Fibroblast of peridontal ligament (primary cell): ENCODE measurements around the gene NPEPL1.
"Not testable (repeated sequence)": the region's sequence is repeated elsewhere in the genome, so short reads cannot be mapped to it uniquely, and the experiment has no call there.

Source experiments
- DNase-seq: peaks from one replicate; pipeline ENCODE4 v3.0.0-alpha.2; 2010; ENCODE audit errors: extremely low read depth

The NPEPL1 gene

GRCh38 chr20:58692579-58693225 is at the start of gene NPEPL1:
Gene NPEPL1 (plus strand): TSS chr20:58692800. CDS start chr20:58692901, 101 bp downstream.
- peak; percentile 41 for DNase-seq

- not testable (repeated sequence) for DNase-seq
These were observed 49.7 kb upstream of the NPEPL1 start for GRCh38 chr20:58642896-58643295.

- DNase-seq: no peak
These were observed 47.1 kb upstream of the NPEPL1 start for GRCh38 chr20:58645412-58645968.

GRCh38 chr20:58646257-58646656 is 46.3 kb upstream of the NPEPL1 start:
- DNase-seq: no peak

GRCh38 chr20:58646703-58647102 is 45.9 kb upstream of the NPEPL1 start:
- DNase-seq: no peak

GRCh38 chr20:58647162-58647795 is 45.3 kb upstream of the NPEPL1 start:
- no peak for DNase-seq

- DNase-seq: peak; percentile 94
These were observed 44.7 kb upstream of the NPEPL1 start for GRCh38 chr20:58647796-58648501.

GRCh38 chr20:58648502-58648825 is 44.1 kb upstream of the NPEPL1 start:
- not testable (repeated sequence) for DNase-seq

GRCh38 chr20:58649288-58650180 is 43.1 kb upstream of the NPEPL1 start:
- DNase-seq: no peak

GRCh38 chr20:58650181-58650775 is 42.3 kb upstream of the NPEPL1 start:
- no peak for DNase-seq

GRCh38 chr20:58650776-58651558 is 41.6 kb upstream of the NPEPL1 start, which contains the start of gene STX16:
Gene STX16 (plus strand): TSS chr20:58651283. CDS start chr20:58652007, 724 bp downstream.
- DNase-seq: peak; percentile 89

- DNase-seq: no peak
These were observed 41.0 kb upstream of the NPEPL1 start for GRCh38 chr20:58651559-58651945.

- peak; percentile 72 for DNase-seq
These were observed 40.5 kb upstream of the NPEPL1 start for GRCh38 chr20:58651946-58652605.

GRCh38 chr20:58652606-58653294 is 39.9 kb upstream of the NPEPL1 start:
- no peak for DNase-seq

- DNase-seq: no peak
These were observed 38.3 kb upstream of the NPEPL1 start for GRCh38 chr20:58654337-58654736.

- no peak for DNase-seq
These were observed 37.1 kb upstream of the NPEPL1 start for GRCh38 chr20:58655328-58656107.

GRCh38 chr20:58656831-58657230 is 35.8 kb upstream of the NPEPL1 start:
- DNase-seq: no peak

- DNase-seq: no peak
These were observed 35.3 kb upstream of the NPEPL1 start for GRCh38 chr20:58657262-58657661.
